K562 (cell line): ENCODE data around the gene CCNB1IP1. TPM values are rescaled to one million over a fixed set of nuclear protein-coding genes. Genes with fewer than 3 reads are reported as not detected.

Experiments
- BRF2 ChIP-seq: IDR thresholded peaks from 3 replicates; pipeline ENCODE4 v1.6.1; 2011; ENCODE audit warnings: borderline replicate concordance, mild to moderate bottlenecking; ENCODE audit not compliant: insufficient read length, insufficient read depth
- E2F1 ChIP-seq: sonication (generic); formaldehyde crosslinking; IDR thresholded peaks from 2 replicates; pipeline ENCODE4 v1.8.1; 2023; ENCODE audit warnings: mild to moderate bottlenecking, missing genetic modification reagents, moderate library complexity
- GABPB1 ChIP-seq: sonication (generic); formaldehyde crosslinking; IDR thresholded peaks from 2 replicates; pipeline ENCODE4 v1.8.0; 2022; ENCODE audit warnings: mild to moderate bottlenecking, missing genetic modification reagents
- GTF2B ChIP-seq: IDR thresholded peaks from 2 replicates; pipeline ENCODE4 v1.6.1; 2011; ENCODE audit not compliant: insufficient read length; ENCODE audit errors: extremely low read depth
- GTF3C2 ChIP-seq: IDR thresholded peaks from 3 replicates; pipeline ENCODE4 v1.6.1; 2011; ENCODE audit warnings: borderline replicate concordance, mild to moderate bottlenecking, moderate library complexity; ENCODE audit not compliant: insufficient read length; ENCODE audit errors: extremely low read depth
- HNRNPUL1 ChIP-seq: fragments of 200-400 bp; formaldehyde crosslinking; IDR thresholded peaks from 2 replicates; pipeline ENCODE4 v1.6.1; 2017; ENCODE audit warnings: low read length
- KDM5B ChIP-seq: fragments of 200-600 bp; sonication (generic); IDR thresholded peaks from 2 replicates; pipeline ENCODE4 v1.6.1; 2012; ENCODE audit warnings: low read depth, mild to moderate bottlenecking, moderate library complexity, low read length, control low read depth, inconsistent platforms; ENCODE audit not compliant: insufficient replicate concordance
- L3MBTL2 ChIP-seq: fragments of 450-650 bp; IDR thresholded peaks from 2 replicates; pipeline ENCODE4 v1.6.1; 2016; ENCODE audit warnings: mild to moderate bottlenecking, moderate library complexity
- MEF2D ChIP-seq: conservative IDR thresholded peaks from 2 replicates; pipeline ENCODE4 v1.6.1; 2016; ENCODE audit warnings: low read depth, missing genetic modification characterization, missing compliant biosample characterization
- MXI1 ChIP-seq: IDR thresholded peaks from 2 replicates; pipeline ENCODE4 v1.6.1; 2011; ENCODE audit warnings: low read depth, mild to moderate bottlenecking, improper control_type of control experiment, low read length
- PBX2 ChIP-seq, 2 experiments: IDR thresholded peaks in 1 of 2; conservative IDR thresholded peaks in 1 of 2; 2 replicates each; pipeline ENCODE4 v1.6.1; 2016; ENCODE audit warnings: low read depth in 2 of 2, mild to moderate bottlenecking in 1 of 2, missing compliant biosample characterization in 1 of 2, missing genetic modification characterization in 1 of 2, moderate library complexity in 1 of 2
- SMARCE1 ChIP-seq: fragments of 450-650 bp; IDR thresholded peaks from 2 replicates; pipeline ENCODE4 v1.7.1; 2016; ENCODE audit warnings: mild to moderate bottlenecking
- USF1 ChIP-seq: sonication (generic); formaldehyde crosslinking; IDR thresholded peaks from 2 replicates; pipeline ENCODE4 v1.9.0; 2022; ENCODE audit warnings: mild to moderate bottlenecking, missing genetic modification reagents
- ZBTB12 ChIP-seq: fragments of 250-450 bp; sonication (Bioruptor Pico); IDR thresholded peaks from 2 replicates; pipeline ENCODE4 v1.4.0; 2020
- polyA plus RNA-seq, 8 experiments: library from polyadenylated mRNA; depleted of rRNA in 4 of 8; stranded (reverse) in 5 of 8; unstranded in 3 of 8; fragments of >200 nt; fragmentation: Nextera tagmentation in 2 of 8; fragmentation: Illumina TruSeq in 1 of 8; extraction: Ambion mirVana in 2 of 8; extraction: Trizol in 1 of 8; gene quantifications; 2 replicates each; pipeline versions ENCODE4 v1.2.1 to v1.2.3, GENCODE V29; 2011 to 2014; ENCODE audit warnings: inconsistent platforms in 1 of 8, missing spikeins in 1 of 8
- total RNA-seq, 7 experiments: library from RNA; depleted of rRNA in 6 of 7; stranded (reverse); fragments of >200 nt in 6 of 7; fragmentation: Illumina TruSeq in 2 of 7; extraction: Trizol in 2 of 7; gene quantifications; 2 replicates each; pipeline versions ENCODE4 v1.2.1 to v1.2.3, GENCODE V29; 2011 to 2021; ENCODE audit warnings: low replicate concordance in 1 of 7

CCNB1IP1 gene
- total and polyA plus RNA-seq, 9 of the 15 experiments (the other 6 are each of a cell fraction or from before 2014, with no cell fraction given) = 51.8 to 152 (median 81.0) TPM

- TF ChIP-seq GTF3C2 (no peak), PBX2 (CRISPR knock-in tag; IDR thresholded peaks at IDR 0.05; ENCODE audit: low read depth) (peak; percentile 57), PBX2 (tag; conservative IDR thresholded peaks at IDR 0.05; ENCODE audit: low read depth) (peak; percentile 83), E2F1 (CRISPR knock-in tag) (peak; percentile 90), MXI1 (no peak), KDM5B (peak; percentile 58), USF1 (CRISPR knock-in tag) (0 out of 2 replicates have a peak, but pooled peaks have one; percentile 23), BRF2 (peak; percentile 83), ZBTB12 (peak; percentile 85), GABPB1 (CRISPR knock-in tag) (peak; percentile 41), GTF2B (peak; percentile 78), SMARCE1 (no peak), L3MBTL2 (peak; percentile 51), HNRNPUL1 (no peak), MEF2D (no peak)
Observed at GRCh38 chr14:20343092-20343861, 10.2 kb upstream of the CCNB1IP1 start, which contains the start of gene PARP2 (continued).
